Measurements from ENCODE around the gene SIRPD.

DNA sequence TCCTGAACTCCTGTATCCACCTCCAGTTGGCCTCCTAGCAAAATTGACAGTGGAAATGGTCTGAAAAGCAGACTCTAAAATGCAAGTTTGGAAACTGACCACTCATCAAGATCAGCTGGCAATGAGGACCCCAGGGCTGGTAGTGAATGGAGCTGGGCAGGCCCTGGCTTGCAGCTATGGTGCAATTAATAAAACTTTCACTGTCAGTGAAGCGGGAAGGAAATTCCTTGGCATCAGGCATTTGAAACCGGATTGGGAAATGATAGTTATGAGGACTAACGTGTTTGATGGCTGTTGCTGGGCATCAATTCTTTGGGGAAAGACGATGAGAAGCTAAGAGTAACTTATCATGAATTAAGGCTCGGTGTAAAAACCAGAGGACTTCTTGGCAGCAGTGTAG, 43.2 kb upstream of the SIRPD start:
- TF ChIP-seq, protein P1, sequence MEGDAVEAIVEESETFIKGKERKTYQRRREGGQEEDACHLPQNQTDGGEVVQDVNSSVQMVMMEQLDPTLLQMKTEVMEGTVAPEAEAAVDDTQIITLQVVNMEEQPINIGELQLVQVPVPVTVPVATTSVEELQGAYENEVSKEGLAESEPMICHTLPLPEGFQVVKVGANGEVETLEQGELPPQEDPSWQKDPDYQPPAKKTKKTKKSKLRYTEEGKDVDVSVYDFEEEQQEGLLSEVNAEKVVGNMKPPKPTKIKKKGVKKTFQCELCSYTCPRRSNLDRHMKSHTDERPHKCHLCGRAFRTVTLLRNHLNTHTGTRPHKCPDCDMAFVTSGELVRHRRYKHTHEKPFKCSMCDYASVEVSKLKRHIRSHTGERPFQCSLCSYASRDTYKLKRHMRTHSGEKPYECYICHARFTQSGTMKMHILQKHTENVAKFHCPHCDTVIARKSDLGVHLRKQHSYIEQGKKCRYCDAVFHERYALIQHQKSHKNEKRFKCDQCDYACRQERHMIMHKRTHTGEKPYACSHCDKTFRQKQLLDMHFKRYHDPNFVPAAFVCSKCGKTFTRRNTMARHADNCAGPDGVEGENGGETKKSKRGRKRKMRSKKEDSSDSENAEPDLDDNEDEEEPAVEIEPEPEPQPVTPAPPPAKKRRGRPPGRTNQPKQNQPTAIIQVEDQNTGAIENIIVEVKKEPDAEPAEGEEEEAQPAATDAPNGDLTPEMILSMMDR (IDR thresholded peaks at IDR 0.05), result no peak
- no peak for TF ChIP-seq EP300 (IDR thresholded peaks at IDR 0.05; ENCODE audit: low read depth)
